Hematopoietic multipotent progenitor cell treated with erythropoietin and hydrocortisone succinate and interleukin-3 and kit ligand, for 15 days (in vitro differentiated cells): ENCODE measurements around the gene MTX1.
A peak's percentile ranks its signal among the peaks of the same experiment; 100 is the strongest.
"Not testable (repeated sequence)": the region's sequence is repeated elsewhere in the genome, so short reads cannot be mapped to it uniquely, and the experiment has no call there.

Experiments
- DNase-seq: peaks from one replicate; pipeline ENCODE4 v3.0.0-alpha.2; 2015; ENCODE audit warnings: low spot score

Gene MTX1

GRCh38 chr1:155189926-155190325 lies 18.6 kb upstream of the MTX1 start:
- DNase-seq: not testable (repeated sequence)

GRCh38 chr1:155191904-155192303 lies 16.6 kb upstream of the MTX1 start:
- DNase-seq: no peak

GRCh38 chr1:155192346-155193274 lies 15.9 kb upstream of the MTX1 start:
- DNase-seq: no peak

GRCh38 chr1:155193275-155193990 lies 15.1 kb upstream of the MTX1 start:
- DNase-seq: peak; percentile 83

GRCh38 chr1:155193991-155194240 lies 14.6 kb upstream of the MTX1 start:
- not testable (repeated sequence) for DNase-seq

- DNase-seq: no peak
Observed at GRCh38 chr1:155195201-155196102, 13.0 kb upstream of the MTX1 start.

- DNase-seq: no peak
Observed at GRCh38 chr1:155196103-155196892, 12.2 kb upstream of the MTX1 start.

- DNase-seq: no peak
Observed at GRCh38 chr1:155196893-155197638, 11.4 kb upstream of the MTX1 start.

- DNase-seq: no peak
Observed at GRCh38 chr1:155197901-155198546, 10.5 kb upstream of the MTX1 start.

GRCh38 chr1:155198547-155198906 lies 10.0 kb upstream of the MTX1 start:
- DNase-seq: no peak

- no peak for DNase-seq
Observed at GRCh38 chr1:155199792-155200191, 8.7 kb upstream of the MTX1 start.

- no peak for DNase-seq
Observed at GRCh38 chr1:155200920-155201319, 7.6 kb upstream of the MTX1 start.

- DNase-seq: no peak
Observed at GRCh38 chr1:155202198-155202597, 6.3 kb upstream of the MTX1 start.

GRCh38 chr1:155202731-155203515 lies 5.6 kb upstream of the MTX1 start:
- DNase-seq: no peak

- DNase-seq: no peak
Observed at GRCh38 chr1:155205035-155205434, 3.5 kb upstream of the MTX1 start.

GRCh38 chr1:155205969-155206593 lies 2.4 kb upstream of the MTX1 start:
- DNase-seq: no peak

GRCh38 chr1:155206891-155207805 lies 1.3 kb upstream of the MTX1 start:
- DNase-seq: peak; percentile 89
